ENCODE measurements around the gene TTBK1.
A peak's percentile ranks its signal among the peaks of the same experiment; 100 is the strongest.

The TTBK1 gene

DNA sequence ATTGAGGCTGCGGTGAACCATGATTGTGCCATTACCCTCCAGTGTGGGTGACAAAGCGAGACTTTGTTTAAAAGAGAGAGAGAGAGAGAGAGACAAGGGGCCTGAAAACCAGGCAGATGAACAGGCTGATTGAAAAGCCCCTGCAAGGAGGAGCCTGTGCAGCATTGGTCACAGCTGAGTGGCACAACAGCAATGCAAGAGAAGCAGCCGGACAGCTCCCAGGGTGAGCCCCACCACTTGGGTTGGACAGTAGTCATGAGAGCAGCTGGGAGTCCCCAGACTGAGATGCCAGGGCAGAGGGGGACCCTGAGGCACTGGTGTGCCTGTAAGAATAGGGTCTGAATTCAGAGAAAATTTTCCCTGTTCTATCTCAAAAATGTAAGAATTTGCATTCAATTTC is 24.2 kb upstream of the TTBK1 start:
- Histone ChIP-seq H3K27ac (no peak overlapping the region), H3K4me1 (peaks cover 0 to 7% (median 0%) of the 10 kb centered on the region in 4 donors), H3K4me3 (no peak overlapping the region), H3K9me3 (no peaks in the 10 kb centered on the region), H3K27me3 (no peaks in the 10 kb centered on the region), H3K36me3 (peaks cover 42 to 89% (median 56%) of the 10 kb centered on the region in 3 donors)
- peak in 1 of 2 donors; percentile 11 for DNase-seq
- intact Hi-C loops (cut with DNase I; ENCODE audit: low total_unique reads): no loop called here
- no peak for TF ChIP-seq CTCF (IDR thresholded peaks at IDR 0.05)

- TF ChIP-seq CTCF (IDR thresholded peaks at IDR 0.05): no peak
- Histone ChIP-seq H3K4me1 (peaks cover 0 to 7% (median 0%) of the 10 kb centered on the region in 4 donors), H3K27me3 (no peaks in the 10 kb centered on the region), H3K36me3 (peaks cover 41 to 94% (median 52%) of the 10 kb centered on the region in 3 donors), H3K4me3 (no peak overlapping the region), H3K27ac (no peak overlapping the region), H3K9me3 (no peaks in the 10 kb centered on the region)
- peak in 1 of 2 donors; percentile 29 for DNase-seq
- intact Hi-C loops (cut with DNase I; ENCODE audit: low total_unique reads): no loop called here
Measured at GRCh38 chr6:43219814-43220213, 23.5 kb upstream of the TTBK1 start.

DNA sequence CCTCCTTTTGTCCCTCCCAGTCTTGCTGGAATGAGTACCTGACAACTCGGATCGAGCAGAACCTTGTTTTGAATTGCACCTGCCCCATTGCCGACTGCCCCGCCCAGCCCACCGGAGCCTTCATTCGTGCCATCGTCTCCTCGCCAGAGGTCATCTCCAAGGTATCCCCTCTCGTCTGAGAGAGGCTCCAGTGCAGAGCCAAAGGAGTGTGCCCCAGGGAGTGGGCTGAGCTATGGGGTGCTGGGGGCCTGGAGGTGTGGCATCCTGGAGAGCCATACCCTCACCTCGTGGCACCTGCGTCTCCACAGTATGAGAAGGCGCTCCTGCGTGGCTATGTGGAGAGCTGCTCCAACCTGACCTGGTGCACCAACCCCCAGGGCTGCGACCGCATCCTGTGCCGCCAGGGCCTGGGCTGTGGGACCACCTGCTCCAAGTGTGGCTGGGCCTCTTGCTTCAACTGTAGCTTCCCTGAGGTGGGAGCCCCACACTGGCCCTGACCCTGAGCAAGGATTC is 22.8 kb upstream of the TTBK1 start:
- no peaks in the 10 kb centered on the region for H3K27me3 ChIP-seq
- no peak overlapping the region for H3K4me3 ChIP-seq
- no peak for TF ChIP-seq CTCF (IDR thresholded peaks at IDR 0.05)
- peaks cover 0 to 7% (median 0%) of the 10 kb centered on the region in 4 donors for H3K4me1 ChIP-seq
- peak in 1 of 2 donors; percentile 44 for DNase-seq
- no peaks in the 10 kb centered on the region for H3K9me3 ChIP-seq
- intact Hi-C loops (cut with DNase I; ENCODE audit: low total_unique reads): no loop called here
- peaks cover 34 to 93% (median 45%) of the 10 kb centered on the region in 3 donors for H3K36me3 ChIP-seq
- no peak overlapping the region for H3K27ac ChIP-seq

GRCh38 chr6:43221046-43221972 is 22.0 kb upstream of the TTBK1 start:
- no peaks in the 10 kb centered on the region for H3K9me3 ChIP-seq
- H3K27me3 ChIP-seq: no peaks in the 10 kb centered on the region
- H3K27ac ChIP-seq: no peak overlapping the region
- no peak overlapping the region for H3K4me3 ChIP-seq
- H3K36me3 ChIP-seq: peaks cover 26 to 90% (median 38%) of the 10 kb centered on the region in 3 donors
- H3K4me1 ChIP-seq: peaks cover 0 to 7% (median 0%) of the 10 kb centered on the region in 4 donors
- intact Hi-C loops (cut with DNase I; ENCODE audit: low total_unique reads): no loop called here
- DNase-seq: peak in 1 of 2 donors; percentile 55
- TF ChIP-seq CTCF (IDR thresholded peaks at IDR 0.05): no peak

DNA sequence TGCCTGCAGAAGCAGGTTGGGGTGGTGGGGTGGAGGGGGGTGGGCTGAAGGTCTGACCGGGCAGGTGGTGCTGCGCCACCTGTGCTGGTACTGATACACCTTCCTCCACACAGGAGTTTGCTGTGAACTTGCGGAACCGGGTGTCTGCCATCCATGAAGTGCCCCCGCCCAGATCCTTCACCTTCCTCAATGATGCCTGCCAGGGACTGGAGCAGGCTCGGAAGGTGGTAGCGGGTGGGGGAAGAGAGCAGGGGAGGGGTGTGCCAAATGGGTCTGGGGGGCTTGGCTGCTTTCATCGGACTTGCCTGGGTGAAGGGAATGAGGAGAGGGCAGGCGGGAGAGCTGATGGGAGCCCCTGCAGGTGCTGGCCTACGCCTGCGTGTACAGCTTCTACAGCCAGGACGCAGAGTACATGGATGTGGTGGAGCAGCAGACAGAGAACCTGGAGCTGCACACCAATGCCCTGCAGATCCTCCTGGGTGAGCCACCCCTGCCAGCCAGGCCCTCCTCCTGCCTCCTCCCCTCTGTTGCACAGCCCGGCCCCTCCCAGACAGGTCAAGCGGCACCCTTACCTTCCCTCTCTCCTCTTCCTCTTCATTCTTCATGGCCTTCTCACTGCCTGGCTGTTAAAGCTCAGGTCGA is 20.7 kb upstream of the TTBK1 start:
- DNase-seq: peak in 1 of 2 donors; percentile 33
- H3K4me3 ChIP-seq: no peak overlapping the region
- no peak overlapping the region for H3K27ac ChIP-seq
- H3K27me3 ChIP-seq: no peaks in the 10 kb centered on the region
- no peaks in the 10 kb centered on the region for H3K9me3 ChIP-seq
- H3K4me1 ChIP-seq: peaks cover 0 to 7% (median 0%) of the 10 kb centered on the region in 4 donors
- peaks cover 14 to 78% (median 29%) of the 10 kb centered on the region in 3 donors for H3K36me3 ChIP-seq
- no peak for TF ChIP-seq CTCF (IDR thresholded peaks at IDR 0.05)
- intact Hi-C loops (cut with DNase I; ENCODE audit: low total_unique reads): no loop called here
